Neuronal stem cell (in vitro differentiated cells): ENCODE results near the gene ZDHHC3.

Source experiments
- DNase-seq: peaks from one replicate; pipeline ENCODE4 v3.0.0-alpha.2; 2013; ENCODE audit warnings: low spot score
- H2AFZ ChIP-seq: one replicate; pipeline ENCODE4 v1.6.1; 2013; ENCODE audit warnings: mild to moderate bottlenecking, low read length, inconsistent platforms
- H2AK5ac ChIP-seq: 2 replicates; pipeline ENCODE4 v1.6.1; 2013; ENCODE audit warnings: low read depth, mild to moderate bottlenecking, inconsistent platforms, low read length, moderate library complexity, mixed read lengths
- H2BK120ac ChIP-seq: 2 replicates; pipeline ENCODE4 v1.6.1; 2013; ENCODE audit warnings: low read depth, mild to moderate bottlenecking, inconsistent platforms, low read length, moderate library complexity, mixed read lengths
- H2BK12ac ChIP-seq: one replicate; pipeline ENCODE4 v1.6.1; 2013; ENCODE audit warnings: low read length, inconsistent platforms
- H2BK15ac ChIP-seq: 2 replicates; pipeline ENCODE4 v1.6.1; 2013; ENCODE audit warnings: mild to moderate bottlenecking, low read length, inconsistent platforms, mixed read lengths
- H2BK5ac ChIP-seq: one replicate; pipeline ENCODE4 v1.6.1; 2013; ENCODE audit warnings: inconsistent platforms, mild to moderate bottlenecking, low read length, moderate library complexity
- H3K14ac ChIP-seq: one replicate; pipeline ENCODE4 v1.6.1; 2013; ENCODE audit warnings: low read length, inconsistent platforms
- H3K18ac ChIP-seq: 2 replicates; pipeline ENCODE4 v1.6.1; 2013; ENCODE audit warnings: low read length, inconsistent platforms
- H3K23ac ChIP-seq: 2 replicates; pipeline ENCODE4 v1.6.1; 2013; ENCODE audit warnings: low read depth, mild to moderate bottlenecking, mixed read lengths, low read length, inconsistent platforms; ENCODE audit not compliant: poor library complexity
- H3K27ac ChIP-seq: replicated peaks from 3 replicates; pipeline ENCODE4 v1.5.1; 2013; ENCODE audit warnings: low read length, inconsistent platforms
- H3K27me3 ChIP-seq, 3 experiments: 2 replicates each; pipeline ENCODE4 v1.6.1; 2013; ENCODE audit warnings: low read length in 3 of 3, mild to moderate bottlenecking in 2 of 3, inconsistent platforms in 1 of 3, low read depth in 1 of 3, mixed read lengths in 1 of 3, moderate library complexity in 1 of 3; ENCODE audit not compliant: control insufficient read depth in 3 of 3, insufficient read depth in 3 of 3
- H3K36me3 ChIP-seq, 2 donors: replicated peaks in 1 of 2; 2 replicates each; pipeline ENCODE4 v1.6.1; 2013; ENCODE audit warnings: low read length in 2 of 2; ENCODE audit not compliant: control insufficient read depth in 2 of 2, insufficient read depth in 2 of 2
- H3K4ac ChIP-seq: 2 replicates; pipeline ENCODE4 v1.6.1; 2013; ENCODE audit warnings: inconsistent platforms, mild to moderate bottlenecking, low read length, moderate library complexity
- H3K4me1 ChIP-seq, 2 donors: 1 replicate in 1 of 2; 2 replicates in 1 of 2; pipeline ENCODE4 v1.6.1; 2013; ENCODE audit warnings: low read length in 2 of 2, low read depth in 1 of 2; ENCODE audit not compliant: control insufficient read depth in 2 of 2, insufficient read depth in 1 of 2
- H3K4me2 ChIP-seq: one replicate; pipeline ENCODE4 v1.6.1; 2013; ENCODE audit warnings: mild to moderate bottlenecking, low read length, inconsistent platforms; ENCODE audit not compliant: insufficient read depth, poor library complexity, severe bottlenecking
- H3K4me3 ChIP-seq, 2 donors: 2 replicates each; pipeline ENCODE4 v1.5.1; 2013; ENCODE audit warnings: low read length in 2 of 2, mild to moderate bottlenecking in 2 of 2, inconsistent platforms in 1 of 2, moderate library complexity in 1 of 2
- H3K79me1 ChIP-seq: one replicate; pipeline ENCODE4 v1.6.1; 2013; ENCODE audit warnings: low read depth, mild to moderate bottlenecking, inconsistent platforms, low read length, moderate library complexity
- H3K9ac ChIP-seq: one replicate; pipeline ENCODE4 v1.6.1; 2013; ENCODE audit warnings: mild to moderate bottlenecking, low read depth, low read length, inconsistent platforms; ENCODE audit not compliant: poor library complexity
- H3K9me3 ChIP-seq, 2 donors: replicated peaks in 1 of 2; 2 replicates each; pipeline versions ENCODE3 to v1.6.1; 2013; ENCODE audit warnings: low read length in 2 of 2, mild to moderate bottlenecking in 2 of 2, inconsistent platforms in 1 of 2, low read depth in 1 of 2, mixed read lengths in 1 of 2, moderate library complexity in 1 of 2; ENCODE audit not compliant: control insufficient read depth in 2 of 2, insufficient read depth in 1 of 2
- H4K8ac ChIP-seq: one replicate; pipeline ENCODE4 v1.6.1; 2013; ENCODE audit warnings: low read depth, mild to moderate bottlenecking, inconsistent platforms, low read length, moderate library complexity
- H4K91ac ChIP-seq: one replicate; pipeline ENCODE4 v1.6.1; 2013; ENCODE audit warnings: low read length, low read depth, mild to moderate bottlenecking, inconsistent platforms; ENCODE audit not compliant: poor library complexity
- WGBS, 2 donors: extraction: QIAGEN DNeasy Blood & Tissue Kit; methylation state at CpG; one replicate each; pipeline ENCODE4 v1.1.7; 2013; ENCODE audit warnings: missing lambda C conversion rate in 2 of 2, mixed read lengths in 1 of 2; ENCODE audit not compliant: insufficient read length in 2 of 2, insufficient replicate concordance in 1 of 2; ENCODE audit errors: extremely low coverage in 2 of 2; 5-methylcytosine and 5-hydroxymethylcytosine counted together

The ZDHHC3 gene

DNA sequence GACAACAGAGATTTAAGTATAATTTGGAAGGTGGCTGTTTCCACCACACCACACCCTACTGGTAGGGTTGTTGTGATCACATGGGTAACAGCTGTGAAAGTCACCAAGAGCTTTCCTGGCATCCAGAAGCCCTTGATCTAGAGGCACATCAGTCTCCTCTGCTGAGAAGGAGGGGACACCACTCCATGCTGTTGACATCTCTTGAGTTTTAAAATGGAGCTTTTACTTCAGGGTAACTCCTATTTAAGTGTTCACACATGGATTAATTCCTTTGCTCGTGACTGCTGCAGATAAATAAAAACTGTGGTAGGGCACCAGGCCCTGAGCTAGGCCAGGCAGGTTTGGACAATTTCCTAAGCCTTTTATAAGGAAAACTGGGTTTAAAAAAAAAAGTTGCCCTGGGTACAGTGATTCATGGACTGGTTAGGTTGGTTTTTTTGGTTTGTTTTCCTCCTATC, 7.5 kb upstream of the ZDHHC3 start:
- no peaks in the 10 kb centered on the region for H3K27me3 ChIP-seq
- no peak overlapping the region for H2BK15ac ChIP-seq
- no peak overlapping the region for H4K8ac ChIP-seq
- H3K18ac ChIP-seq: no peak overlapping the region
- H3K27ac ChIP-seq: no peak overlapping the region
- no peak overlapping the region for H2AFZ ChIP-seq
- H3K4me1 ChIP-seq: no peaks in the 10 kb centered on the region
- H2BK120ac ChIP-seq: no peak overlapping the region
- no peak overlapping the region for H3K23ac ChIP-seq
- H2BK5ac ChIP-seq: no peak overlapping the region
- no CpG with 5 or more reads among the region's 1 CpG for WGBS, 2 donors
- H3K14ac ChIP-seq: no peak overlapping the region
- no peak overlapping the region for H2BK12ac ChIP-seq
- no peak overlapping the region for H3K4me3 ChIP-seq
- no peak overlapping the region for H3K9ac ChIP-seq
- H3K9me3 ChIP-seq: peaks cover 2 to 8% of the 10 kb centered on the region in 2 donors
- no peak overlapping the region for H2AK5ac ChIP-seq
- no peak overlapping the region for H3K4me2 ChIP-seq
- peaks cover 5% of the 10 kb centered on the region for H3K79me1 ChIP-seq
- H4K91ac ChIP-seq: no peak overlapping the region
- H3K4ac ChIP-seq: no peak overlapping the region
- H3K36me3 ChIP-seq: peaks cover 7 to 14% of the 10 kb centered on the region in 2 donors
- no peak for DNase-seq

DNA sequence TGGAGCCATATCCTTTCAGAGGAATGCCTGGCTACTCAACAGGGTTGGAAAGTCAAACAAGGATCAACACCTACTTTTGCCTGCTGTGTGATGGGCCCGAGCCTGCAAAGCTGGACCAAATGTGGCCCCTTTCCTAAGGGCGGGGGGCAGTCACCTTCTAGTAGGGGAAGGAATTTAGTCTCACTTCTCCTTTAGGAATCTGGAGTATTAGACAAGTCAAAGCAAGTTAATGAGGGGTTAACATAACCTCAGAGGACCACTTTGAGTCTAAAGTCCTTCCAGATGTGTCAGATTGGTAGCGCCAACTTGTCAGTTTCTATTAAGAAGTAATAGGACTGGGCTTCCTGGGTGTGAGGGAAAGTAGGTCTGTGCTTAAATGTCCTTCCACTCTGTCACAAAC, 6.8 kb upstream of the ZDHHC3 start:
- Histone ChIP-seq H3K27ac (no peak overlapping the region), H3K9me3 (peaks cover 2 to 8% of the 10 kb centered on the region in 2 donors), H2AK5ac (no peak overlapping the region), H2BK5ac (no peak overlapping the region), H3K18ac (no peak overlapping the region), H4K91ac (no peak overlapping the region), H3K4me1 (no peaks in the 10 kb centered on the region), H3K79me1 (peaks cover 6% of the 10 kb centered on the region), H3K4ac (no peak overlapping the region), H3K4me3 (no peak overlapping the region), H3K27me3 (no peaks in the 10 kb centered on the region), H2BK120ac (no peak overlapping the region), H3K9ac (no peak overlapping the region), H2AFZ (no peak overlapping the region), H3K14ac (no peak overlapping the region), H2BK15ac (no peak overlapping the region), H3K23ac (no peak overlapping the region), H3K36me3 (peaks cover 8 to 15% of the 10 kb centered on the region in 2 donors), H4K8ac (no peak overlapping the region), H2BK12ac (no peak overlapping the region), H3K4me2 (no peak overlapping the region)
- no CpG with 5 or more reads among the region's 3 CpGs for WGBS, 2 donors
- no peak for DNase-seq

DNA sequence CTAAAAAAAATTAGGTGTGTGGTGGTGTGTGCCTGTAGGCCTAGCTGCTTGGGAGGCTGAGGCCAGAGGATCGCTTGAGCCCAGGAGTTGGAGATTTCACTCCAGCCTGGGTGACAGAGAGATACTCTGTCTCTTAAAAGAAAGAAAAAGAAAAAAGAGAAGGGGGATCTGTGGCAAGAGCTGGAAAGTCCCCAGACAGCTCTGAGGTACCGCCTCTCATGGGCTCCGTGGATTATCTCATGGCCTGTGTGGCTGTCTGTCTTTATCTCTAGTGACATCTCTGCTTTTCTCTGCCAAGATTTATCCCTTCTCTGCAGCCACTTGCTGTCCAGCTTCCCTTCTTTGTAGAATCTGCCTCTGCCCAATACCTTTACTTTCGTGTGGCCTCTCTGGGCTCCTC, 5.8 kb upstream of the ZDHHC3 start:
- Histone ChIP-seq H3K4me1 (peaks cover 3 to 5% of the 10 kb centered on the region in 2 donors), H2BK15ac (no peak overlapping the region), H2AFZ (no peak overlapping the region), H3K9ac (no peak overlapping the region), H3K4ac (no peak overlapping the region), H3K79me1 (peaks cover 9% of the 10 kb centered on the region), H3K27me3 (no peaks in the 10 kb centered on the region), H3K14ac (no peak overlapping the region), H3K36me3 (peaks cover 8 to 18% of the 10 kb centered on the region in 2 donors), H4K8ac (no peak overlapping the region), H3K9me3 (peaks cover 2 to 8% of the 10 kb centered on the region in 2 donors), H3K27ac (no peak overlapping the region), H2BK12ac (no peak overlapping the region), H2AK5ac (no peak overlapping the region), H4K91ac (no peak overlapping the region), H3K4me2 (no peak overlapping the region), H3K23ac (no peak overlapping the region), H2BK5ac (no peak overlapping the region), H3K18ac (no peak overlapping the region), H2BK120ac (no peak overlapping the region), H3K4me3 (no peak overlapping the region)
- no peak for DNase-seq
- no CpG with 5 or more reads among the region's 4 CpGs for WGBS, 2 donors

DNA sequence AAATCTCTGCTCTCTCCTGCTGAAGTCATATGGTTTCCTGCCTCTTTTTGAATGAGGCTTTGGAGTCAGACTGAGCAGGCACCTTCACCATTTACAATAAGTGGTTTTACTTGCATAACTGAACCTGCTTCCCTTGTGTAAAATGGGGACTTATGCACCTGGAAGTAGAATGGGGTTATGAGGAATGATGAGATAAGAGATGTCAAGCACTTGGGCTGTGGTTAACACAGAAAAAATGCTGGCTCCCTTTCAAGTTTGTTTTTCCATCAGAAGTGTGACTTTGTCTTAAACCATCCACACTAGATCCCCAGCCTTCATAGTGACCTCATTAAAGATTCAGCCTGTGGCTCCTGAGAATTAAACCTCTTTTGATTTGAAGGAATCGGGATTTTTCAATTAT, 5.2 kb upstream of the ZDHHC3 start:
- Histone ChIP-seq H3K23ac (no peak overlapping the region), H3K4me1 (peaks cover 3 to 5% of the 10 kb centered on the region in 2 donors), H3K9ac (no peak overlapping the region), H2AK5ac (no peak overlapping the region), H2BK15ac (no peak overlapping the region), H3K9me3 (peaks cover 0 to 4% of the 10 kb centered on the region in 2 donors), H3K36me3 (peaks cover 8 to 18% of the 10 kb centered on the region in 2 donors), H2BK120ac (no peak overlapping the region), H4K8ac (no peak overlapping the region), H3K18ac (no peak overlapping the region), H3K4ac (no peak overlapping the region), H3K4me2 (no peak overlapping the region), H3K27ac (no peak overlapping the region), H2BK12ac (no peak overlapping the region), H2AFZ (no peak overlapping the region), H3K79me1 (peaks cover 7% of the 10 kb centered on the region), H3K4me3 (no peak overlapping the region), H4K91ac (no peak overlapping the region), H2BK5ac (no peak overlapping the region), H3K27me3 (no peaks in the 10 kb centered on the region), H3K14ac (no peak overlapping the region)
- DNase-seq: no peak
- WGBS, 2 donors: no CpG with 5 or more reads among the region's 1 CpG
